Endothelial cell of umbilical vein (primary cell): ENCODE results near the gene GPR65. TPM values are rescaled to one million over a fixed set of nuclear protein-coding genes. Genes with fewer than 3 reads are reported as not detected.

Source experiments
- BruUV-seq: library from RNA; stranded (reverse); fragments of 400-500 nt; replicated peaks from 2 replicates; lab custom pipeline; 2021; lab: Mats Ljungman, UMichigan
- CTCF ChIA-PET: fragments of 300-600, 350-600 bp; sonication (Branson Sonifier 250); formaldehyde crosslinking; loops from one replicate; lab custom pipeline; 2021; ENCODE audit warnings: antibody characterized with exemption, inconsistent platforms; lab: Charles Lee
- POLR2A ChIA-PET: fragments of 300-600, 350-600 bp; sonication (Branson Sonifier 250); formaldehyde crosslinking; loops from one replicate; lab custom pipeline; 2021; ENCODE audit warnings: antibody characterized with exemption, inconsistent platforms; lab: Charles Lee
- DNase-seq: peaks from one replicate; pipeline ENCODE4 v3.0.0-alpha.2; 2011; ENCODE audit warnings: low read depth, low spot score
- FAIRE-seq: peaks from 2 replicates; lab custom pipeline; 2011; peaks lifted over from hg19 to GRCh38; lab: Jason Lieb, UNC
- H2AFZ ChIP-seq: 2 replicates; pipeline ENCODE4 v1.6.0; 2012; ENCODE audit warnings: low read depth, low read length, control low read depth, inconsistent platforms
- H3K27ac ChIP-seq: 2 replicates; pipeline ENCODE4 v1.5.1; 2011; ENCODE audit warnings: low read depth, mild to moderate bottlenecking, control low read depth, low read length, moderate library complexity; ENCODE audit not compliant: insufficient read depth
- H3K27me3 ChIP-seq, 2 experiments: 2 replicates each; pipeline versions ENCODE4 v1.6.0 to v1.6.1; 2011; ENCODE audit warnings: low read length in 2 of 2, mixed read lengths in 1 of 2; ENCODE audit not compliant: control insufficient read depth in 2 of 2, insufficient read depth in 2 of 2
- H3K36me3 ChIP-seq, 2 experiments: 2 replicates in 1 of 2; 3 replicates in 1 of 2; pipeline ENCODE4 v1.5.1; 2011; ENCODE audit warnings: low read length in 2 of 2, mild to moderate bottlenecking in 1 of 2, moderate library complexity in 1 of 2; ENCODE audit not compliant: control insufficient read depth in 2 of 2, insufficient read depth in 2 of 2; ENCODE audit errors: extremely low read depth in 1 of 2
- H3K4me1 ChIP-seq: 3 replicates; pipeline ENCODE4 v1.5.1; 2011; ENCODE audit warnings: mild to moderate bottlenecking, low read length; ENCODE audit not compliant: control insufficient read depth, insufficient read depth; ENCODE audit errors: extremely low read depth
- H3K4me2 ChIP-seq: 2 replicates; pipeline ENCODE4 v1.6.1; 2011; ENCODE audit warnings: low read length, control low read depth, mixed read lengths; ENCODE audit not compliant: insufficient read depth
- H3K4me3 ChIP-seq, 3 experiments: fragments of 200-600 bp in 1 of 3; sonication (generic), shearing (Covaris generic) in 1 of 3; replicated peaks in 1 of 3; 2 replicates each; pipeline ENCODE4 v1.5.1; 2011 to 2016; ENCODE audit warnings: control low read depth in 3 of 3, low read length in 3 of 3, mild to moderate bottlenecking in 2 of 3, inconsistent platforms in 1 of 3, low read depth in 1 of 3, moderate library complexity in 1 of 3; ENCODE audit not compliant: insufficient read depth in 1 of 3
- H3K79me2 ChIP-seq: 2 replicates; pipeline ENCODE4 v1.6.0; 2012; ENCODE audit warnings: low read length, inconsistent platforms; ENCODE audit not compliant: control insufficient read depth, insufficient read depth
- H3K9ac ChIP-seq: replicated peaks from 2 replicates; pipeline ENCODE3; 2011; ENCODE audit warnings: low read length, control low read depth; ENCODE audit not compliant: insufficient read depth; ENCODE audit errors: extremely low read depth
- H3K9me1 ChIP-seq: replicated peaks from 3 replicates; pipeline ENCODE4 v1.6.0; 2011; ENCODE audit warnings: mild to moderate bottlenecking, low read length; ENCODE audit not compliant: control insufficient read depth, insufficient read depth; ENCODE audit errors: extremely low read depth
- H3K9me3 ChIP-seq: replicated peaks from 2 replicates; pipeline ENCODE4 v1.5.1; 2012; ENCODE audit warnings: low read length, inconsistent platforms; ENCODE audit not compliant: control insufficient read depth, insufficient read depth
- H4K20me1 ChIP-seq: replicated peaks from 2 replicates; pipeline ENCODE3; 2011; ENCODE audit warnings: mild to moderate bottlenecking, low read length; ENCODE audit not compliant: control insufficient read depth, insufficient read depth; ENCODE audit errors: extremely low read depth
- CTCF ChIP-seq, 2 donors: IDR thresholded peaks; 1 replicate in 1 of 2; 2 replicates in 1 of 2; pipeline ENCODE4 v1.5.1; 2011; ENCODE audit warnings: low read length in 2 of 2, mild to moderate bottlenecking in 2 of 2, moderate library complexity in 2 of 2, control low read depth in 1 of 2, inconsistent platforms in 1 of 2, low read depth in 1 of 2; ENCODE audit not compliant: insufficient read depth in 1 of 2; ENCODE audit errors: extremely low read depth in 1 of 2
- EZH2 ChIP-seq: IDR thresholded peaks from 2 replicates; pipeline ENCODE4 v1.6.1; 2012; ENCODE audit warnings: borderline replicate concordance, low read depth, mild to moderate bottlenecking, moderate library complexity, low read length, inconsistent platforms; ENCODE audit not compliant: severe bottlenecking
- FOS ChIP-seq: IDR thresholded peaks from 2 replicates; pipeline ENCODE4 v1.6.1; 2011; ENCODE audit warnings: mild to moderate bottlenecking, low read length, moderate library complexity, borderline replicate concordance; ENCODE audit not compliant: insufficient read depth
- GATA2 ChIP-seq: IDR thresholded peaks from 2 replicates; pipeline ENCODE4 v1.7.0; 2011; ENCODE audit warnings: low read depth, mild to moderate bottlenecking, moderate library complexity, mixed read lengths, low read length; ENCODE audit not compliant: insufficient read length, insufficient read depth
- JUN ChIP-seq: IDR thresholded peaks from 2 replicates; pipeline ENCODE4 v1.6.1; 2011; ENCODE audit warnings: borderline replicate concordance, low read depth; ENCODE audit not compliant: insufficient read length, insufficient read depth
- MAX ChIP-seq: IDR thresholded peaks from 2 replicates; pipeline ENCODE4 v1.6.1; 2011; ENCODE audit not compliant: insufficient read depth, insufficient read length
- MYC ChIP-seq: IDR thresholded peaks from one replicate; pipeline ENCODE4 v1.6.1; 2011; ENCODE audit warnings: mild to moderate bottlenecking, low read depth, low read length
- POLR2A ChIP-seq: IDR thresholded peaks from 2 replicates; pipeline ENCODE4 v1.6.1; 2012; ENCODE audit warnings: low read depth, mild to moderate bottlenecking, control low read depth, low read length
- POLR2AphosphoS5 ChIP-seq: IDR thresholded peaks from 2 replicates; pipeline ENCODE4 v1.6.1; 2012; ENCODE audit warnings: low read depth, mild to moderate bottlenecking, control low read depth, low read length, moderate library complexity; ENCODE audit not compliant: insufficient read depth
- dilution Hi-C: fragments of 300-500 bp; cut with MboI; formaldehyde crosslinking; loops from one replicate; pipeline ENCODE4 v1.15.0; 2019; ENCODE audit warnings: low sequenced_read_pairs; ENCODE audit not compliant: extremely low pct_ligation_motif_present
- intact Hi-C: fragments of 100-400 bp; cut with micrococcal nuclease; formaldehyde crosslinking; loops from one replicate; pipeline ENCODE4 v1.10.0; 2022
- polyA plus RNA-seq, 4 experiments: library from polyadenylated mRNA; depleted of rRNA in 3 of 4; stranded (reverse) in 3 of 4; unstranded in 1 of 4; fragments of >200 nt; gene quantifications; 2 replicates each; pipeline versions ENCODE4 v1.2.1 to v1.2.3, GENCODE V29; 2011 to 2012; ENCODE audit warnings: missing spikeins in 1 of 4
- total RNA-seq: library from RNA; stranded (reverse); gene quantifications from 2 replicates; pipeline ENCODE4 v1.2.3, GENCODE V29; 2021

The GPR65 gene
- total and polyA plus RNA-seq, 2 donors (not counting 3 experiments of a cell fraction or from before 2014, with no cell fraction given): 0.03 to 0.07 TPM

- no peaks in the 10 kb centered on the region for H3K9me1 ChIP-seq
- no peaks in the 10 kb centered on the region for H3K79me2 ChIP-seq
- no peak for FAIRE-seq
- no peaks in the 10 kb centered on the region for H3K27me3 ChIP-seq
- ChIA-PET POLR2A (no interaction called here), CTCF (no interaction called here)
- no peak overlapping the region for H3K4me2 ChIP-seq
- H3K9me3 ChIP-seq: no peaks in the 10 kb centered on the region
- intact Hi-C loops (no loop called here), dilution Hi-C loops (no loop called here)
- H3K4me1 ChIP-seq: no peaks in the 10 kb centered on the region
- H3K36me3 ChIP-seq: no peaks in the 10 kb centered on the region
- H3K9ac ChIP-seq: no peak overlapping the region
- H3K4me3 ChIP-seq: no peak overlapping the region
- no peak for DNase-seq
- H2AFZ ChIP-seq: no peak overlapping the region
- no TSS peak for BruUV-seq
- no peaks in the 10 kb centered on the region for H4K20me1 ChIP-seq
- H3K27ac ChIP-seq: no peak overlapping the region
- TF ChIP-seq CTCF (IDR thresholded peaks at IDR 0.05; ENCODE audit: extremely low read depth in 1 of 2, insufficient read depth in 1 of 2, low read depth in 1 of 2, low read length in 2 of 2) (no peak), EZH2 (no peak), FOS (no peak), JUN (no peak), GATA2 (no peak), MAX (no peak), MYC (no peak), POLR2AphosphoS5 (no peak), POLR2A (no peak)
These were observed 55.6 kb downstream of the GPR65 start for GRCh38 chr14:88060576-88060975.
